HepG2 (cell line): ENCODE results near the gene SPDYE4.

Source experiments
- RAD21 ChIP-seq: fragments of 450-650 bp; formaldehyde crosslinking; IDR thresholded peaks from 2 replicates; pipeline ENCODE4 v1.5.0; 2020; ENCODE audit warnings: mild to moderate bottlenecking
- ZNF660 ChIP-seq: sonication (generic); formaldehyde crosslinking; IDR thresholded peaks from 2 replicates; pipeline ENCODE4 v1.5.1; 2020; ENCODE audit warnings: mild to moderate bottlenecking, low read depth, missing genetic modification reagents, borderline replicate concordance
- TF ChIP-seq, protein P1 (sequence below): sonication (generic); formaldehyde crosslinking; IDR thresholded peaks from 2 replicates; pipeline ENCODE4 v1.5.0; 2020; ENCODE audit warnings: missing genetic modification reagents, mild to moderate bottlenecking, borderline replicate concordance

DNA sequence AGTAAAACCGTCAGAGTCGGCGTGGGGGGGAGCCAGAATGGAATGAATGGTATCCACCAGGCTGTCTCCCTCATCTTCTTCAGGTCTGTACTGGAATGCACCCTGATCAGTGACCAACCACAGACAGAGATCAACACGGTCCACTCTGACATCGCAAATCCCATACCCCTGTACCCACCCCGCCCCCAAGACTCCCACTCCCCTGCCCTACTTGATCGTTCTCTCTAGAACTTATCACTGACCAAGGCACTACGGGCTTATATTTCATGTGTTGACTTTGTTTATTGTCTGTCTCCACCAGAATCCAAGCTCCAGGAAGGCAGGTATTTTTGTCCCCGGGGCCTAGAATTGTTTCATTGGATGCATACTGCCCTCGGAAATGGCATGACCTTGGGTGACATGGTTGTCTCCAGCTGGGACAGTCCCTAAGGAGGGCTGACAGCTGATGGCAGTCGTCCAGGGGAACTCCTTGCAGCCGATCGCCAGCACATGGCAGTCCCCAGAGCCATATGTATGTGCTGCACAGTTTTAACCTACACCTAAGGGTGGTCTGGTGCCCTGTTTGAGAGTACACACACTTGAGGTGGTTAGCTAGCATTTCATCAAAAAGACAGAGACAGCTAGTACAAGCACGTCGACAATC, 41.3 kb upstream of the SPDYE4 start:
- TF ChIP-seq, protein P1, sequence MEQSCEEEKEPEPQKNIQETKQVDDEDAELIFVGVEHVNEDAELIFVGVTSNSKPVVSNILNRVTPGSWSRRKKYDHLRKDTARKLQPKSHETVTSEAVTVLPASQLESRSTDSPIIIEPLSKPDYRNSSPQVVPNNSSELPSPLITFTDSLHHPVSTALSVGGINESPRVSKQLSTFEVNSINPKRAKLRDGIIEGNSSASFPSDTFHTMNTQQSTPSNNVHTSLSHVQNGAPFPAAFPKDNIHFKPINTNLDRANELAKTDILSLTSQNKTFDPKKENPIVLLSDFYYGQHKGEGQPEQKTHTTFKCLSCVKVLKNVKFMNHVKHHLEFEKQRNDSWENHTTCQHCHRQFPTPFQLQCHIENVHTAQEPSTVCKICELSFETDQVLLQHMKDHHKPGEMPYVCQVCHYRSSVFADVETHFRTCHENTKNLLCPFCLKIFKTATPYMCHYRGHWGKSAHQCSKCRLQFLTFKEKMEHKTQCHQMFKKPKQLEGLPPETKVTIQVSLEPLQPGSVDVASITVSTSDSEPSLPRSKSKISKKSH, result no peak
- TF ChIP-seq RAD21, result no peak
- TF ChIP-seq ZNF660 (CRISPR knock-in tag), result no peak
